GM18508 (cell line): ENCODE data around the gene TBX3.

Source experiments
- ATAC-seq: cut with Tn5 transposase; IDR thresholded peaks from one replicate; pipeline ENCODE4 v1.9.1; 2021; ENCODE audit warnings: moderate number of reproducible peaks; ENCODE audit not compliant: insufficient read depth, unreplicated experiment

TBX3 gene

DNA sequence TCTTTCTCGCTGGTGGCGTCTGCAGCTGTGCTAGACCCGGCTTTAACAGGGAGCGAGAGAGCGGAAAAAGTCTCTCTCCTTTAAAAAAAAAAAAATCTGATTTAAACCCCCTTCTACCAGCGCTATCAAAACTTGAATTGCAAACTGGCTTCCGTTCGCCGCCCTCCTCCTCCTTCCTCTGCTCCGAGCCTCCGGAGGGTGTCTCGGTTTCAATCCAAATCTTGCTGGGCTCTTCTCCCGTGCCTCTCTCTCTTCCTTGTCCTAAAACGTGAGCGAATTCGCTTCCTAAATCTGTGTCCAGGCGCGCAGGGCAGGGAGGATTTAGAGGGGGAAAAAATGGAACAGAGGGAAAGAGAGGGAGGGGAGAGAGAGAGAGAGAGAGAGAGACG lies 272 bp downstream of the TBX3 start:
- no peak for ATAC-seq

DNA sequence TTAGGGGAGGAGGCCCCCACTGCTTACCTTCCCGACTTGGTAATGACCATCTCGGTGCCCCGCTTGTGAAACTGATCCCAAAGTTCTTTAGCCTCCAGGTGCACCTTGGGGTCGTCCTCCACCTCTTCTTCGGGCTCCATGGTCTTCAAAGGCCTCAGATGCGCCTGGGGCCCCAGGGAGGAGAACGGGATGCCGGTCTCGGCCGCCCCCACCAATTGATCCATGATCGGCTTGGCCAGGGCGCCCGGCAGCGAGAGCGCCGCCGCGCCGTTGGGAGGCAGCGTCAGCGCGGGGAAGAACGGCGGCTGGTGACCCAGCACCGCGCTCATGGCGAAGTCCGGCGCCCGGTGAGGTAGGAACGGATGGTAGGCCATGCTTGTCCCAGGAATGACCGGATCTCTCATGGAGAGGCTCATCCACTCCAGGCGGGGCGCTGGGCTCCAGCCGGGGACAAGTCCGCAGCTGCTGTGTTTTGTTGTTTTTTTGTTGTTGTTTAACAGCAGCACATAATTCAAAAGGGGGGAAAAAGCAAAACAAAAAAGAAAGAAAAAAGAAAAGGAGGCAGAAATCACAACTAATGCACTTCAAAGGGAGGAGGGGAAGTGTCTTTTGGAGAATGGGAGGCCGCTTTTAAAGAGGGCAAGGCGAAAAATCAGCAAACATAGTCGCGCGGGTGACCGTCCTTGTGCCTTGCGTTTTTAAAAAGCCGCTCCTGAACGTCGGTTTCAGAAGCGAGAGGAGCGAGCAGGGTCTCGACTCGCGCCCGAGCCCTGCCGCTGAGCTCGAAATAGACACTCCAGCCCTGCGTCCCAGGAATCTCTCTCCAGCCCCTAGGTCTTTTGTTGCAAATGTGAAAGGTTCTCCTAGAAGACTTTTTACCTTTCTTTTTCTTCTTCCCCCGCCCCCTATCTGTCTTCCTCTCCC lies 928 bp downstream of the TBX3 start:
- no peak for ATAC-seq

GRCh38 chr12:114682106-114682784 lies 1.7 kb downstream of the TBX3 start:
- no peak for ATAC-seq

DNA sequence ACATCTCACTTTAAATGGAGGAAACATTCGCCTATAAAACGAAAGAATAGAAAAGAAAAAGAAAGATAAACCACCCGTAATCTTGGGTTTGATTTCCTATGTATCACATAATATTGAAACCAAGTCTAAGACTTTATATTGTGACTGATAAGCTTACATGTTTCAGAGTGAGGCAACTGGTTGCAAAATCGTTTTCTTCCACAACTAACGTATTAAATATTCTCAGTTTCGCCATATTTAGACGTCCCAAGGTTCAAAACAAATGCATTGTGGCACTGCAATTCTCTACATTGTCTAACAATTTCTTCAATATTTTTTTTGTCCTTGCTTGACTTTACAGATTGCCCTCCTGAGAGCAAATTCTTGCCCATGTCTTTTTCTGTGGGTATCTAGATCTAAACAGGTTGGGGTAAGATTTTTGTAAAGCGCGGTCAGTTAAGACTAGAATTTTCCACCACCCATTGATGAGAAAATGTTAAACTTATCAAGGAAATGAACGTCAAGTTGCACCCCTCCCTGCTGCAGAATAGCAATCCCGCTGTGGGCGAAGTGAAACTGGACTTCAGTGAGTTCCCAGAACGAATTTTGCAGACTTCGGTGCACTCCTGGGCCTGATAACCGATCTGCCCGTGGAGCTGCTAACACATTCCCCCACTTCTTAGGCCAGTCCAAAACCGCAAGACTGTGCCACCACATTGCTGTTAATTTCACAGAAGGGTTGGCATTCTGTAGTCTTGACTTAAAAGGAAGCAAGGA lies 2.7 kb downstream of the TBX3 start:
- no peak for ATAC-seq

DNA sequence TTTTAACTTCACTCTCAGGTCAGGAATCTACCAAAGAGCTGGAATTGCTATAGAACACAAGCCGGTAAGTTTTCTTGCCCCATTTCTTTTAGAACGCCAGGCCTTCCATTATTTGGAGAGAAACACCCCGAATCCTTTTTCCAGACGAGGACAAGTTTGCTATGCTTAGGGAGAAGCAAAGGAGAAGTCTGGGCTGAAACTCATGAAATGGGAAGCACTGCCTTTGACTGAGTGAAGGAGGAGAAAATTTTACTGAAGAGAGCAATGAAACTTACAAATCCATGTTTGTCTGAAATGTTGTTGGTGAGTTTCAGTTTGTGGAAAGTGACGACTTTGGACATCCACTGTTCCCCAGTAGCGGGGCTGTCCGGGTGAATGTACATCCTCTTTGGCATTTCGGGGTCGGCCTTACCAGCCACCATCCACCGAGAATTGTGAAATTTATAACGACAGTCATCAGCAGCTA lies 3.3 kb downstream of the TBX3 start:
- ATAC-seq: no peak

- ATAC-seq: no peak
Observed at GRCh38 chr12:114679942-114680341, 4.0 kb downstream of the TBX3 start.

DNA sequence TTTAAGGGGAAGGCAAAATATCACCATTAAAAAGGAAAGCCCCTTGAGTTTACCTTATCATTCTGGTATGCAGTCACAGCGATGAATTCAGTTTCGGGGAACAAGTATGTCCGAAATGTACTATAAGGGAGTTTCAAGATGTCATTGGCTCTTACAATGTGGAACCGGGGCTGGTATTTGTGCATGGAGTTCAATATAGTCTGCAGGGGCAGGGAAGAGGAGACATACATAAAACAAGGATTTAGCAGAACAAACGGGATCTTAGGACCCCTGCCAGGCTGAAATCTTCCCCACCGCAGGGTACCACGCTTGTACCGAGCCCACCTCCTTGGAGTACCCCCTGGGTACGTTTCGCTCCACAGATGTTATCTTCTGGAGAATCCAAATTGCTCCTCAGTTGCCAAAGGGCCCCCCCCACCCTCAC lies 4.5 kb downstream of the TBX3 start:
- ATAC-seq: no peak

DNA sequence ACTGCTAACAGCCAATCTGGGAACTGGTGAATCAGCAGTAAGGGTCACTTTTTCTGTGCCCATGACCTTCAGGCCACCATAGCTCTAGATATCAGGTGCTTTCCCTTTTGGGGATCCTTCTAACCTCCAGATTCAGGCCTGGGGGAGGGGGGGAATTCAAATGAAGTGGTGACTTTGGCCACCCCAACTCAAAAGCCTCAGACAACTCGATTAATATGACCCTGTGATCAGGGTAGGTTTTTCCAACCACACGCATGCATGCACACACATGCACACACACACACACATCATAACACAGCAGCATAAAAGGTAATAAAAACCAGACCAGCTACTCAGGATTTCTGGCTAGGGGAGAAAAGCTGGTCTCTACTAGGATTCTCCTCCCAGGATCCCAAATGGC lies 5.3 kb downstream of the TBX3 start:
- no peak for ATAC-seq

- ATAC-seq: no peak
Observed at GRCh38 chr12:114678028-114678427, 5.9 kb downstream of the TBX3 start.

GRCh38 chr12:114676142-114676741 lies 7.7 kb downstream of the TBX3 start:
- no peak for ATAC-seq

DNA sequence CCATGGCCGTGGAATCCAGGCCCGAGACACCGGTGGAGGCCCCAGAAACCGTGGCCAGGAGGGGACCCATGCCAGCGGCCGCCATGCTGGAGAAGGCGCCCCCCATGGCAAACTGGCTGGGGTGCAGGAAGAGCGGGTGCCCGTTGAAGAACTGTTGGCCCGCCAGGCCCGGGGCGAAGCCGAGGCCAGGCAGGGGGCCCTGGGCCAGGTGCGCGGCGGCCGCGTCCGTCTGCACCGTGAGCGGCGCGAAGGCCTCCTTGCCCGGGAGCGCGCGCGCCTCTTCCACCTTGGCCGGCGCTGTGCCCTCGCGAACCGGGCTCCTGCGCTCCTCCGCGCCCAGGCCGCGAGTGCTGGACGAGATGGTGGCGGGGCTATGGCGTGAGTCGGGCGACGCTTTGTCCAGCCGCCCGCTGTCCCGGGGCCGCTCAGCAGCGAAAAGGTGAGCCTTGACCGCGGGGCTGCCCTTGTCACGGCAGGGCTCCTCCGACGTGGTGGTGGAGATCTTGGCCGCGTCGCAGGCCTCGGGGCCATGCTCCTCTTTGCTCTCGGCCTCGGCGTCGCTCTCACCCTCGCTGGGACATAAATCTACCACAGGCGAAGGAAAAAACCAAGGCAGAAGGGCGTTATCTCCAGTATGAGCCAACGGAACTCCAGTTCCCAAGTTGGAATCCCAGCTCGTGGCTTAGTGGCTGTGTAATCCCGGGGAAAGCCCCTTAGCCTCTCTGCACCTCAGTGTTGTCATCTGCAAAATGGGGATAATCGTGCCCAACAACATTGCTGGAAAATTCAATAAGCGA lies 9.5 kb downstream of the TBX3 start:
- no peak for ATAC-seq

DNA sequence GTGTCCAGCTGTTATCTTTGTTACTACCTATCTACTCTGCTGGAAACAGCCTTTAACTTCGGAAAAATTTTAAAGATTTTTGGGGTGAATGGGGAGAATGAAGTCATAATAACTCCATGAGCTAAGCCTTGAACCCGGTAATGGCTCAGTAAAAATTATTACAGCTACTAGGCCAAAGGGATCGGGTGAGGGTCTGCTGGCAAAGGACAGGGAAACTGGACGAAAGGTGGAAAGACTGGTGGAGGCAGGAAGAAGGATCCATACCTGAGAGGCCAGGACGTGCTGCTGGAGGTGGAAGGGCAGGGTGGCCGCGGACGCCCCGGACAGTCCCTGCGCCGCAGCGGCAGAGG lies 10.1 kb downstream of the TBX3 start:
- ATAC-seq: no peak

DNA sequence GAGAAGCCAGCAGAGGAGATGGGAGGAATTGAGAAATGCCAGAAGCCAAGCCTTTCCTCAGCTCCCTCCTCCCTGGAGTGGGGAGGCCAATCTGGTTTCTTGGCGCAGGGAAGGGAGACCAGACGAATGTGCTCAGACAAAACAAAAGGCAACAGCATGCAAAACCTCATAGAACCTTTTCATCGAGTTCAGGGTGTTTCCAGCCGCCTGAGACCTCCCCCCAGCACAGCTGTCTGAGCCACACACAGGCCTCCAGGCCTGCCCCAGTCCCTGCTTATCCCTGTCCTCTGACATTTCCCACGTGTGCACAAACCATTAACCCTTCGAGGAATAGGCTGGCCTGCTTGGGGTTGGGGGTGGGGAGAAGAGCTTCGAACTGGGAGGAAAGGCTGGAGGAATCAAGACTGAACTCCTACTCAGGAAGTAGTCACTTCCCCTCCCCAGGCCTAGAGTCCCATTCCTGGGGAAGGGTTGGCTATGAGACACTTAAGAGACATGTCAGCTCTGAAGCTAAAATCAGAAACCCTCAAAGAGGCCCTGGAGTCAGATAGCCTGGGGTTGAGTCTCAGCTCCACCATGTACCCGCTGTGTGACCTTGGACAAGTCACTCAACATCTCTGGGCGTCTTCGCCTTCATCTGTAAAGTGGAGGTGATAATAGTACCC lies 10.7 kb downstream of the TBX3 start:
- ATAC-seq: no peak

DNA sequence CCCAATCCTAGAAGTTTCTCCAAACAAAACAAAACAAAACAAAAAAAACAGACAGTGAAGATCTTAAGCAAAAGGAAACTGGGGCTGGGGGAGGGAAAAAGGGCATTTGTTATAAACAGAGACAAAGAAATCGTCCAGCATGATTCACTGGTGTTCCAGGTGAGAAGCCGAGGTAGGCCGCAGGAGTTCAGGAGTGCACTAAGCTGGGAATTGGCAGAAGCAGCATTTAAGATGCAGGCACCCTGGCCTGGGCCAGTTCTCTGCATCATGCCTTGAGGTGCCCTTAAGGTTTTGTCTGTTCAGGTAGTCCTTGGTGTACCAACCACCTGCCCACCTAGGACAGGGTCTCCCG lies 11.2 kb downstream of the TBX3 start:
- no peak for ATAC-seq

GRCh38 chr12:114671443-114672411 lies 12.2 kb downstream of the TBX3 start:
- ATAC-seq: no peak

- ATAC-seq: no peak
Observed at GRCh38 chr12:114671066-114671442, 12.9 kb downstream of the TBX3 start.

DNA sequence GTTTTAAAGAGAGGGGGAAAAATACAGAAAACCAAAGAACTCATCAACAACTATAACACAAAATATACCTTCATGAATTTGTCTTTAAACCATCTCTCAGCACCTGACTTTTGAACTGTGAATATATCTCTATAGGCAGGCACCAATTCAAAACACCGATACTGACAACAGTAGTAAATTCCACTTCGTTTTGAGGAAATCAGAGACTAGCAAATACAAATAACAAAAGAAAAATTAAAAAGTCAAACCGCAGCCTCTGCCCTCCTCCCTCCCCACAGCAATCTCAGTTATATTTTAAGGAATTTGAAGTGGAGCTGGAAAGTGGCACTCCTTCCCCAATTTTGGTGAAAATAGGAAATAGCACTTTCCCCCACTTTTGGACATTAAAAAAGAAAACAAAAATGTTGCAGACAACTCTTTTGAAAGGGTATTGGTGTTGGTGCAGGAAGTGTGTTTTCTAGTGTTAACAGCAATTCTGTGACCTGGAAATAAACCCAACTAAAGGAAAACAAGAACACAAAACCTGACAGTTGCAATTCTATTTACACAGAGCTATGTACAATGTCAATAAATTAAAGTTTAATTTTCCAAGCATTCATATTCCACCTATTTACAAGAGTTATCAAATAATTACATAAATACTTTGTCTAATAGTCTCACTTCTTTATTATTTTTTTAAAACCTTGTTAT lies 13.5 kb downstream of the TBX3 start:
- no peak for ATAC-seq
